ENCODE data around the gene DLGAP1.

The DLGAP1 gene

DNA sequence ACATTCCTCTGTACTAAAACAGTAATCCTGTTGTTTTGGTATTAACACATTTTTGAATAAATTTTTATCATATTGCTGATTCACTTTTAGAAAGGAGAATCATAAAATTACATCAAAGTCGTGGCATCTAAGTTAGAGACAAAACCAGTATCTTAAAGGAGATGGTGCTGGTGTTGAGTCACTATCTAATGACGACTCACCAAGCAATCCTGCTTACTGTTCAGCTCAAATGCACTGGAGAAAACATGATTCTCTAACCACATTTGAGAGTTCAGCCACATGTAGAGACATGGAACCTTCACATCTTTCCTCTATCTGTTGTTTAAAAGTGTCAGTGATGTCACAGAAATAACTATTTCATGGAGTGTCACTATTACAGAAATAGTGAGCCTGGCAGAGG, 531.4 kb downstream of the DLGAP1 start:
- Histone ChIP-seq H3K36me3 (ENCODE audit: control insufficient read depth in 1 of 2, insufficient read depth in 2 of 2, low read length in 2 of 2) (no peaks in the 10 kb centered on the region), H3K4me3 (ENCODE audit: low read depth in 1 of 2, low read length in 2 of 2) (no peak overlapping the region), H3K4me1 (ENCODE audit: control insufficient read depth in 1 of 2, insufficient read depth in 2 of 2, low read length in 2 of 2) (no peaks in the 10 kb centered on the region), H3K27me3 (ENCODE audit: low read depth, low read length) (no peaks in the 10 kb centered on the region), H3K27ac (ENCODE audit: low read length) (no peak overlapping the region), H3K9me3 (ENCODE audit: control insufficient read depth in 1 of 2, low read length in 2 of 2) (no peaks in the 10 kb centered on the region)

GRCh38 chr18:3921826-3922225, 533.3 kb downstream of the DLGAP1 start:
- H3K4me3 ChIP-seq (ENCODE audit: low read depth in 1 of 2, low read length in 2 of 2): no peak overlapping the region
- no peaks in the 10 kb centered on the region for H3K36me3 ChIP-seq (ENCODE audit: control insufficient read depth in 1 of 2, insufficient read depth in 2 of 2, low read length in 2 of 2)
- H3K27ac ChIP-seq (ENCODE audit: low read length): no peak overlapping the region
- H3K4me1 ChIP-seq (ENCODE audit: control insufficient read depth in 1 of 2, insufficient read depth in 2 of 2, low read length in 2 of 2): no peaks in the 10 kb centered on the region
- H3K9me3 ChIP-seq (ENCODE audit: control insufficient read depth in 1 of 2, low read length in 2 of 2): no peaks in the 10 kb centered on the region
- H3K27me3 ChIP-seq (ENCODE audit: low read depth, low read length): no peaks in the 10 kb centered on the region

DNA sequence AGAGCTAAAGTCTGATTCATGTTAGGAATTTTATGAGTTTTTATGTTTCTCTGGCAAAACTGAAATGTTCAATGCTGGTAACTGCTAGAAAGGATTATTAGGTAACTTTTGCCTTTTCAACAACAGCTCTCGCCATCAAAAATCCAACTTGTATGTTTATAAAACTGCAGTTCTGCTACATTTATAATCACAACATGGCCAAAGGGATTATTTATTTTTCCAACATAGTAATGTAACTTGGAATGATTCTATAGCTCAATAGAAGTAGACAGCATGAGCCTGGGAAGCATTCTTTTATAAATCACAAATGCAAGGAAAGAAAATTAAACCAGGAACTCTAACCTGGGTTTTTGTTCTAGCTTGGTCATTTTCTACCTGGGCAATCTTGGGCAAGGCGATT, 534.3 kb downstream of the DLGAP1 start:
- no peak overlapping the region for H3K27ac ChIP-seq (ENCODE audit: low read length)
- no peak overlapping the region for H3K4me3 ChIP-seq (ENCODE audit: low read depth in 1 of 2, low read length in 2 of 2)
- H3K4me1 ChIP-seq (ENCODE audit: control insufficient read depth in 1 of 2, insufficient read depth in 2 of 2, low read length in 2 of 2): no peaks in the 10 kb centered on the region
- H3K9me3 ChIP-seq (ENCODE audit: control insufficient read depth in 1 of 2, low read length in 2 of 2): no peaks in the 10 kb centered on the region
- H3K36me3 ChIP-seq (ENCODE audit: control insufficient read depth in 1 of 2, insufficient read depth in 2 of 2, low read length in 2 of 2): no peaks in the 10 kb centered on the region
- H3K27me3 ChIP-seq (ENCODE audit: low read depth, low read length): no peaks in the 10 kb centered on the region

DNA sequence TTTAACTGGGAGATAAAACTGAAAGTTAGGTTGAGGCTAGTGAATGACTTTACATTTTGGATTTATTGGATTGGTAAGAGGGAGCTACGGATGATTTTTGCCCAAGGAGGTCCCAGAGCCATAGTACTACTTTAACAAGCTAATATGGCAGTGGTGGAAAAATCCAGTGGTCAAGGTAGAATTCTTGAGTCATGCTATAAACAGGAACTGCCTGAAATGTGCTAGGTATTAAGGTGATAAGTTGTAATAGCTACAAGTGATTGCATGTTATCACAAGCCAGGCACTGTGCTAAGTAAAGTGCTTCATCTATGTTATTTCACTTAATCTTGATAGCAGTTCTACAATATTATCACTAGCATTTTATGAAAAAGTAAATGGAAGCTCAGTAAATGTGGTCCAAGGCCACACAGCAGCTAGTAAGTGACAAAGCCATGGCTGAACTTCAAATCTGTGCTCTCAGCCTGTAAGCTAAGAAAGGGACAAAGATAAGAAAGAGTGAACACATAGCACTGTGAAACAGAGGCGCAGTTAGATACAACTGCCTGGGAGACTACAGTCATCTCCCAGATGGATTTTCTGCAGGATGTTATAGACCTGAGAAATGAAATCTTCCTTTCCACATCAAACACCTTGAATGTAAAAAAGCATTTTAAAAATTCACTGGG, 535.6 kb downstream of the DLGAP1 start:
- no peaks in the 10 kb centered on the region for H3K27me3 ChIP-seq (ENCODE audit: low read depth, low read length)
- no peak overlapping the region for H3K4me3 ChIP-seq (ENCODE audit: low read depth in 1 of 2, low read length in 2 of 2)
- H3K27ac ChIP-seq (ENCODE audit: low read length): no peak overlapping the region
- H3K4me1 ChIP-seq (ENCODE audit: control insufficient read depth in 1 of 2, insufficient read depth in 2 of 2, low read length in 2 of 2): no peaks in the 10 kb centered on the region
- no peaks in the 10 kb centered on the region for H3K9me3 ChIP-seq (ENCODE audit: control insufficient read depth in 1 of 2, low read length in 2 of 2)
- no peaks in the 10 kb centered on the region for H3K36me3 ChIP-seq (ENCODE audit: control insufficient read depth in 1 of 2, insufficient read depth in 2 of 2, low read length in 2 of 2)

GRCh38 chr18:3916082-3916481, 539.0 kb downstream of the DLGAP1 start:
- Histone ChIP-seq H3K4me3 (ENCODE audit: low read depth in 1 of 2, low read length in 2 of 2) (no peak overlapping the region), H3K27me3 (ENCODE audit: low read depth, low read length) (no peaks in the 10 kb centered on the region), H3K9me3 (ENCODE audit: control insufficient read depth in 1 of 2, low read length in 2 of 2) (no peaks in the 10 kb centered on the region), H3K27ac (ENCODE audit: low read length) (no peak overlapping the region), H3K36me3 (ENCODE audit: control insufficient read depth in 1 of 2, insufficient read depth in 2 of 2, low read length in 2 of 2) (no peaks in the 10 kb centered on the region), H3K4me1 (ENCODE audit: control insufficient read depth in 1 of 2, insufficient read depth in 2 of 2, low read length in 2 of 2) (no peaks in the 10 kb centered on the region)

DNA sequence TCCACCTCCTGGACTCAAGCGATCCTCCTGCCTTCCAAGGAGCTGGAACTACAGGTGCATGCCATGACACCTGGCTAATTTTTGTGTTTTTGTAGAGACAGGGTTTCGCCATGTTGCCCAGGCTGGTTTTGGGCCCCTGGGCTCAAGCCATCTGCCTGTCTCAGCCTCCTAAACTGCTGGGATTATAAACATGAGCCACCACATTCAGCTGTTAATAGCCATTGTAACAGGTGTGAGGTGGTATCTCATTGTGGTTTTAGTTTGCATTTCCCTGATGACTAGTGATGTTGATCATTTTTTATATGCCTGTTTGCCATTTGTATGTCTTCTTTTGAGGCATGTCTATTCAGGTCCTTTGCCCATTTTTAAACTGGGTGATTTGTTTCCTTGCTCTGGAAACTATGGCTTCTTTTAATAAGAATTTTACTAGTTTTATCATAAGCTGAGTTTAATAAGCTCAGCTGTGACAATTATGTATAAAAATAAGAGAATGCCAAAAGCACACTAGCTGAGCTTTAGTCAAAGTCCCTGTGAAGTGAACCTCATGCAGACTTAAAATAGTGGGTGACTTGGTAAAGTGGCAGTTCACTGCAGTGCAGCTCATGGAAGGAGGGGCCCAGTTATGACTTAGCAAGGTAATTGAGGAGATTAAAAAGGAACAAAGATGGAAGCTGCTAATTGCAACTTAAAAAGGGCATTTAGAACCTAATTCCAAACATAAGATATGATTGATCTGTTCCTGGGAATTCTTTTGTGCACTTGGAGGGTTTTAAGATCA, 540.1 kb downstream of the DLGAP1 start:
- Histone ChIP-seq H3K27ac (ENCODE audit: low read length) (no peak overlapping the region), H3K36me3 (ENCODE audit: control insufficient read depth in 1 of 2, insufficient read depth in 2 of 2, low read length in 2 of 2) (no peaks in the 10 kb centered on the region), H3K9me3 (ENCODE audit: control insufficient read depth in 1 of 2, low read length in 2 of 2) (no peaks in the 10 kb centered on the region), H3K4me3 (ENCODE audit: low read depth in 1 of 2, low read length in 2 of 2) (no peak overlapping the region), H3K27me3 (ENCODE audit: low read depth, low read length) (no peaks in the 10 kb centered on the region), H3K4me1 (ENCODE audit: control insufficient read depth in 1 of 2, insufficient read depth in 2 of 2, low read length in 2 of 2) (no peaks in the 10 kb centered on the region)

DNA sequence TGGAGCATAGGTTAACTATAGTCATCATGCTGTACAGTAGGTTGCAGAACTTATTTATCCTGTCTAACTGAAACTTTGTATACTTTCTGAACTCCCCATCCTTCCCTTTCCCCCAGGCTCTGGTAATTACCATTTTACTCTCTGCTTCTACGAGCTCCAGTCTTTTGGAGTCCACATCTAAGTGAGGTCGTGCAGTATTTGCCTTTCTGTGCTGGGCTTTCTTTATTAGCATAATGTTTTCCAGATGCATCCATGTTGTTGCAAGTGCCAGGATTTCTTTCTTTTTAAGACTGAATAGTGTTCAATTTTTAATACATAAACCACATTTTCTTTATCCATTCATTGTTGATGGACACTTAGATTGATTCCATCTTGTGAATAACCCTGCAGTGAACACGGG, 541.0 kb downstream of the DLGAP1 start:
- H3K4me1 ChIP-seq (ENCODE audit: control insufficient read depth in 1 of 2, insufficient read depth in 2 of 2, low read length in 2 of 2): no peaks in the 10 kb centered on the region
- no peaks in the 10 kb centered on the region for H3K27me3 ChIP-seq (ENCODE audit: low read depth, low read length)
- H3K36me3 ChIP-seq (ENCODE audit: control insufficient read depth in 1 of 2, insufficient read depth in 2 of 2, low read length in 2 of 2): no peaks in the 10 kb centered on the region
- no peak overlapping the region for H3K27ac ChIP-seq (ENCODE audit: low read length)
- H3K4me3 ChIP-seq (ENCODE audit: low read depth in 1 of 2, low read length in 2 of 2): no peak overlapping the region
- H3K9me3 ChIP-seq (ENCODE audit: control insufficient read depth in 1 of 2, low read length in 2 of 2): no peaks in the 10 kb centered on the region

- Histone ChIP-seq H3K27me3 (ENCODE audit: low read depth, low read length) (no peaks in the 10 kb centered on the region), H3K9me3 (ENCODE audit: control insufficient read depth in 1 of 2, low read length in 2 of 2) (no peaks in the 10 kb centered on the region), H3K4me3 (ENCODE audit: low read depth in 1 of 2, low read length in 2 of 2) (no peak overlapping the region), H3K36me3 (ENCODE audit: control insufficient read depth in 1 of 2, insufficient read depth in 2 of 2, low read length in 2 of 2) (no peaks in the 10 kb centered on the region), H3K4me1 (ENCODE audit: control insufficient read depth in 1 of 2, insufficient read depth in 2 of 2, low read length in 2 of 2) (no peaks in the 10 kb centered on the region), H3K27ac (ENCODE audit: low read length) (no peak overlapping the region)
Observed at GRCh38 chr18:3912705-3913104, 542.4 kb downstream of the DLGAP1 start.

- H3K9me3 ChIP-seq (ENCODE audit: control insufficient read depth in 1 of 2, low read length in 2 of 2): no peaks in the 10 kb centered on the region
- H3K36me3 ChIP-seq (ENCODE audit: control insufficient read depth in 1 of 2, insufficient read depth in 2 of 2, low read length in 2 of 2): no peaks in the 10 kb centered on the region
- H3K4me3 ChIP-seq (ENCODE audit: low read depth in 1 of 2, low read length in 2 of 2): no peak overlapping the region
- H3K27ac ChIP-seq (ENCODE audit: low read length): no peak overlapping the region
- H3K4me1 ChIP-seq (ENCODE audit: control insufficient read depth in 1 of 2, insufficient read depth in 2 of 2, low read length in 2 of 2): no peaks in the 10 kb centered on the region
- no peaks in the 10 kb centered on the region for H3K27me3 ChIP-seq (ENCODE audit: low read depth, low read length)
Observed at GRCh38 chr18:3911413-3911812, 543.7 kb downstream of the DLGAP1 start.

DNA sequence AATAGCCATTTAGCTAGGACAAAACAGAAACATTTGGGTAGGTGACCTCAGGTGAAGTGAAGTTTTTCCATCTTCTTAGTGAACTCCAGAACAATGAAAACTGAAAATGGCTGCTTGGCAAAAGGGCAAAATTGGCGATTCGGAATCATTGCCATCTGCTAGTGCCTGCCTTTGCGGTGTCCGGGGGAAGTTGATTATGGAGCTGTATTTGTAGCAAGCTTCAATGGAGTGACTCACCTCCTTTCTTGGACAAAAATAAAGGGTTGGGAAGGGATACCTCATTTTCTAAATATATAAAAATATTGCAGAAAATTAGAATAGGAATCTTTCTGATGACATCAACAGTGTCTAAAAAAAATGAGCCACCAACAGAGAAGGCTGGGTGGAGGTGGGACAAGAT, 544.6 kb downstream of the DLGAP1 start:
- no peak overlapping the region for H3K27ac ChIP-seq (ENCODE audit: low read length)

GRCh38 chr18:3907955-3908354, 547.2 kb downstream of the DLGAP1 start:
- no peak overlapping the region for H3K4me3 ChIP-seq (ENCODE audit: low read depth in 1 of 2, low read length in 2 of 2)
- H3K9me3 ChIP-seq (ENCODE audit: control insufficient read depth in 1 of 2, low read length in 2 of 2): no peaks in the 10 kb centered on the region
- no peak overlapping the region for H3K27ac ChIP-seq (ENCODE audit: low read length)
- H3K27me3 ChIP-seq (ENCODE audit: low read depth, low read length): no peaks in the 10 kb centered on the region
- no peaks in the 10 kb centered on the region for H3K36me3 ChIP-seq (ENCODE audit: control insufficient read depth in 1 of 2, insufficient read depth in 2 of 2, low read length in 2 of 2)
- no peaks in the 10 kb centered on the region for H3K4me1 ChIP-seq (ENCODE audit: control insufficient read depth in 1 of 2, insufficient read depth in 2 of 2, low read length in 2 of 2)

More for the DNA sequence above, 544.6 kb downstream of the DLGAP1 start:
- no peaks in the 10 kb centered on the region for H3K27me3 ChIP-seq (ENCODE audit: low read depth, low read length)
- no peak overlapping the region for H3K4me3 ChIP-seq (ENCODE audit: low read depth in 1 of 2, low read length in 2 of 2)
- H3K36me3 ChIP-seq (ENCODE audit: control insufficient read depth in 1 of 2, insufficient read depth in 2 of 2, low read length in 2 of 2): no peaks in the 10 kb centered on the region
- H3K9me3 ChIP-seq (ENCODE audit: control insufficient read depth in 1 of 2, low read length in 2 of 2): no peaks in the 10 kb centered on the region
- H3K4me1 ChIP-seq (ENCODE audit: control insufficient read depth in 1 of 2, insufficient read depth in 2 of 2, low read length in 2 of 2): no peaks in the 10 kb centered on the region

Measured in muscle layer of duodenum (tissue), 2 donors.